K562 (cell line): ENCODE data around the gene RNMT. TPM values are rescaled to one million over a fixed set of nuclear protein-coding genes. Genes with fewer than 3 reads are reported as not detected.

Source experiments
- ATAC-seq: fragments of 200-7000 bp; cut with Tn5 transposase; 3 replicates; pipeline ENCODE4 v1.9.1; 2020; ENCODE audit warnings: moderate library complexity
- BruUV-seq: library from RNA; stranded (reverse); fragments of 400-500 nt; replicated peaks from 2 replicates; lab custom pipeline; 2021; lab: Mats Ljungman, UMichigan
- CTCF ChIA-PET: fragments of 300-600 bp; formaldehyde crosslinking; extraction: SDS; loops from one replicate; lab custom pipeline; 2021; ENCODE audit warnings: low intra/inter-chr PET ratio; lab: Yijun Ruan, JAX
- POLR2A ChIA-PET: fragments of 300-600, 350-650 bp; sonication (Branson Sonifier 250); formaldehyde crosslinking; extraction: SDS; loops from one replicate; lab custom pipeline; 2021; ENCODE audit warnings: antibody characterized with exemption, inconsistent platforms; lab: Yijun Ruan, JAX
- DNase-seq, 4 experiments: peaks; one replicate each; pipeline versions ENCODE4 v3.0.0 to v3.0.0-alpha.2; 2011 to 2018; ENCODE audit warnings: low spot score in 3 of 4, mixed read lengths in 3 of 4; ENCODE audit errors: extremely low read depth in 1 of 4
- FAIRE-seq: peaks from 2 replicates; lab custom pipeline; 2011; peaks lifted over from hg19 to GRCh38; lab: Jason Lieb, UNC
- H2AFZ ChIP-seq: 2 replicates; pipeline ENCODE4 v1.6.0; 2011; ENCODE audit warnings: low read depth, low read length, control low read depth, inconsistent platforms
- H3K27ac ChIP-seq: fragments of 200-600 bp; 3 replicates; pipeline ENCODE4 v1.8.0; 2011; ENCODE audit warnings: low read depth, mild to moderate bottlenecking, control low read depth, inconsistent platforms, low read length, moderate library complexity, mixed read lengths; ENCODE audit errors: extremely low read depth
- H3K27me3 ChIP-seq, 2 experiments: fragments of 300-600 bp in 1 of 2; 2 replicates in 1 of 2; 3 replicates in 1 of 2; pipeline versions ENCODE4 v1.6.0 to v1.8.0; 2011; ENCODE audit warnings: inconsistent platforms in 2 of 2, low read length in 2 of 2, mild to moderate bottlenecking in 1 of 2, mixed read lengths in 1 of 2, moderate library complexity in 1 of 2; ENCODE audit not compliant: control insufficient read depth in 2 of 2, insufficient read depth in 2 of 2
- H3K36me3 ChIP-seq: fragments of 300-600 bp; 3 replicates; pipeline ENCODE4 v1.8.0; 2011; ENCODE audit warnings: mild to moderate bottlenecking, low read length, inconsistent platforms; ENCODE audit not compliant: control insufficient read depth, insufficient read depth
- H3K4me1 ChIP-seq, 2 experiments: fragments of 200-600 bp in 1 of 2; replicated peaks in 1 of 2; 2 replicates in 1 of 2; 3 replicates in 1 of 2; pipeline versions ENCODE4 v1.5.1 to v1.8.0; 2011; ENCODE audit warnings: inconsistent platforms in 2 of 2, low read length in 2 of 2, mild to moderate bottlenecking in 1 of 2, mixed read lengths in 1 of 2, moderate library complexity in 1 of 2; ENCODE audit not compliant: control insufficient read depth in 2 of 2, insufficient read depth in 2 of 2
- H3K4me2 ChIP-seq: 2 replicates; pipeline ENCODE4 v1.6.1; 2011; ENCODE audit warnings: low read length, control low read depth, inconsistent platforms, mixed read lengths; ENCODE audit not compliant: insufficient read depth
- H3K4me3 ChIP-seq: fragments of 200-600 bp; sonication (generic), shearing (Covaris generic); 2 replicates; pipeline ENCODE4 v1.5.1; 2016; ENCODE audit warnings: control low read depth, inconsistent platforms
- H3K79me2 ChIP-seq: fragments of 200-600 bp; 3 replicates; pipeline ENCODE4 v1.8.0; 2011; ENCODE audit warnings: low read length, inconsistent platforms; ENCODE audit not compliant: control insufficient read depth, insufficient read depth
- H3K9ac ChIP-seq, 2 experiments: 2 replicates each; pipeline versions ENCODE4 v1.6.0 to v1.6.1; 2011; ENCODE audit warnings: low read depth in 2 of 2, low read length in 2 of 2, control low read depth in 1 of 2, inconsistent platforms in 1 of 2, mild to moderate bottlenecking in 1 of 2, mixed read lengths in 1 of 2; ENCODE audit not compliant: insufficient read depth in 1 of 2
- H3K9me1 ChIP-seq: one replicate; pipeline ENCODE4 v1.6.0; 2011; ENCODE audit warnings: inconsistent platforms, mild to moderate bottlenecking, low read length, moderate library complexity; ENCODE audit not compliant: control insufficient read depth, insufficient read depth
- H3K9me3 ChIP-seq: replicated peaks from 2 replicates; pipeline ENCODE4 v1.5.1; 2011; ENCODE audit warnings: low read depth, low read length, inconsistent platforms; ENCODE audit not compliant: control insufficient read depth, insufficient read depth
- H4K20me1 ChIP-seq: replicated peaks from 2 replicates; pipeline ENCODE4 v1.6.1; 2011; ENCODE audit warnings: low read length, inconsistent platforms, mixed read lengths; ENCODE audit not compliant: control insufficient read depth, insufficient read depth
- BCL6 ChIP-seq: fragments of 250-450 bp; sonication (Bioruptor Pico); IDR thresholded peaks from 2 replicates; pipeline ENCODE4 v1.4.0; 2020
- BDP1 ChIP-seq: IDR thresholded peaks from 3 replicates; pipeline ENCODE4 v1.6.1; 2011; ENCODE audit not compliant: insufficient read length, insufficient read depth
- CTCF ChIP-seq, 3 experiments: IDR thresholded peaks in 2 of 3; conservative IDR thresholded peaks in 1 of 3; 2 replicates each; pipeline ENCODE4 v1.5.1; 2011 to 2012; ENCODE audit warnings: low read length in 3 of 3, mild to moderate bottlenecking in 3 of 3, control low read depth in 2 of 3, improper control_type of control experiment in 1 of 3, inconsistent platforms in 1 of 3, low read depth in 1 of 3, mixed read lengths in 1 of 3, moderate library complexity in 1 of 3; ENCODE audit not compliant: insufficient read depth in 2 of 3
- E2F6 ChIP-seq, 2 experiments: IDR thresholded peaks; 2 replicates each; pipeline ENCODE4 v1.6.1; 2011; ENCODE audit warnings: borderline replicate concordance in 1 of 2, control low read depth in 1 of 2, low read depth in 1 of 2, low read length in 1 of 2, mild to moderate bottlenecking in 1 of 2, mixed read lengths in 1 of 2, moderate library complexity in 1 of 2; ENCODE audit not compliant: insufficient read depth in 1 of 2, insufficient read length in 1 of 2, poor library complexity in 1 of 2, severe bottlenecking in 1 of 2; ENCODE audit errors: extremely low read depth in 1 of 2
- KLF10 ChIP-seq: fragments of 250-450 bp; sonication (Bioruptor Pico); IDR thresholded peaks from 2 replicates; pipeline ENCODE4 v1.6.1; 2021; ENCODE audit warnings: matching md5 sums
- ZNF165 ChIP-seq: fragments of 250-450 bp; sonication (Bioruptor Pico); IDR thresholded peaks from 2 replicates; pipeline ENCODE4 v1.4.0; 2020; ENCODE audit warnings: borderline replicate concordance
- WGBS: fragments of 100-300 bp; shearing (Covaris generic); methylation state at CpG from one replicate; pipeline ENCODE4 v1.1.6; 2016; ENCODE audit warnings: low coverage, mixed read lengths; ENCODE audit not compliant: insufficient coverage; ENCODE audit errors: missing lambda C conversion rate; 5-methylcytosine and 5-hydroxymethylcytosine counted together
- in situ Hi-C: fragments of 300-500 bp; cut with MboI; formaldehyde crosslinking; loops from 4 replicates; pipeline ENCODE4 v1.15.0; 2018; ENCODE audit warnings: inconsistent platforms, mixed read lengths
- intact Hi-C: fragments of 100-400 bp; cut with micrococcal nuclease; formaldehyde crosslinking; loops from 2 replicates; pipeline ENCODE4 v1.14.2; 2022
- polyA plus RNA-seq, 8 experiments: library from polyadenylated mRNA; depleted of rRNA in 4 of 8; stranded (reverse) in 5 of 8; unstranded in 3 of 8; fragments of >200 nt; fragmentation: Nextera tagmentation in 2 of 8; fragmentation: Illumina TruSeq in 1 of 8; extraction: Ambion mirVana in 2 of 8; extraction: Trizol in 1 of 8; gene quantifications; 2 replicates each; pipeline versions ENCODE4 v1.2.1 to v1.2.3, GENCODE V29; 2011 to 2014; ENCODE audit warnings: inconsistent platforms in 1 of 8, missing spikeins in 1 of 8
- total RNA-seq, 7 experiments: library from RNA; depleted of rRNA in 6 of 7; stranded (reverse); fragments of >200 nt in 6 of 7; fragmentation: Illumina TruSeq in 2 of 7; extraction: Trizol in 2 of 7; gene quantifications; 2 replicates each; pipeline versions ENCODE4 v1.2.1 to v1.2.3, GENCODE V29; 2011 to 2021; ENCODE audit warnings: low replicate concordance in 1 of 7
- TF ChIP-seq, protein P1 (sequence below), 3 experiments: fragments of 200-800 bp in 1 of 3; sonication (Bioruptor generic) in 1 of 3; sonication (generic) in 1 of 3; formaldehyde crosslinking in 1 of 3; IDR thresholded peaks; 2 replicates each; pipeline versions ENCODE4 v1.6.1 to v1.8.0; 2016 to 2022; ENCODE audit warnings: mild to moderate bottlenecking in 2 of 3, missing compliant biosample characterization in 2 of 3, missing genetic modification characterization in 2 of 3, missing genetic modification reagents in 1 of 3

The RNMT gene
- total and polyA plus RNA-seq, 9 of the 15 experiments (the other 6 are each of a cell fraction or from before 2014, with no cell fraction given), result 20.2 to 63.4 (median 34.1) TPM

- BruUV-seq, result no TSS peak
- Histone ChIP-seq H3K9me3 (no peaks in the 10 kb centered on the region), H4K20me1 (no peaks in the 10 kb centered on the region), H3K27me3 (no peaks in the 10 kb centered on the region; a peak in 1 of 5 replicates), H3K9ac (no peak overlapping the region), H3K79me2 (no peaks in the 10 kb centered on the region), H3K4me1 (no peaks in the 10 kb centered on the region), H3K36me3 (no peaks in the 10 kb centered on the region), H3K4me3 (no peak overlapping the region), H3K27ac (no peak overlapping the region), H3K9me1 (no peaks in the 10 kb centered on the region), H2AFZ (no peak overlapping the region), H3K4me2 (no peak overlapping the region)
- ATAC-seq (peak; percentile 79), DNase-seq (peak; percentile 7 to 26 (median 20)), FAIRE-seq (no peak)
- CTCF ChIA-PET, result no interaction called here
- POLR2A ChIA-PET, result interaction anchor here (0.8 kb wide), 1 partner anchor 552 kb away, joined by 6 read pairs; no protein-coding TSS in a partner anchor
- in situ Hi-C loops, result no loop called here
- whole genome bisulfite sequencing, result 0% methylated on average over 6 of the region's 6 CpGs
- TF ChIP-seq E2F6 (IDR thresholded peaks at IDR 0.05; ENCODE audit: borderline replicate concordance in 1 of 2, extremely low read depth in 1 of 2, insufficient read depth in 1 of 2, insufficient read length in 1 of 2, low read depth in 1 of 2, low read length in 1 of 2, poor library complexity in 1 of 2, severe bottlenecking in 1 of 2), result no peak
- TF ChIP-seq BDP1, result no peak
- TF ChIP-seq CTCF (IDR thresholded peaks at IDR 0.05 in 2 of 3, conservative IDR thresholded peaks at IDR 0.05 in 1 of 3; ENCODE audit: insufficient read depth in 2 of 3, low read depth in 1 of 3, low read length in 3 of 3), result 0 out of 6 replicates have a peak, but pooled peaks of 1 of the 3 experiments have one; percentile 18
- no peak for TF ChIP-seq ZNF165 (CRISPR knock-in tag)
- no peak for TF ChIP-seq KLF10 (CRISPR knock-in tag)
- no peak for TF ChIP-seq BCL6 (CRISPR knock-in tag)
- TF ChIP-seq, protein P1, sequence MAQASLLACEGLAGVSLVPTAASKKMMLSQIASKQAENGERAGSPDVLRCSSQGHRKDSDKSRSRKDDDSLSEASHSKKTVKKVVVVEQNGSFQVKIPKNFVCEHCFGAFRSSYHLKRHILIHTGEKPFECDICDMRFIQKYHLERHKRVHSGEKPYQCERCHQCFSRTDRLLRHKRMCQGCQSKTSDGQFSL (CRISPR knock-in tag; IDR thresholded peaks at IDR 0.05), result no peak
- TF ChIP-seq, protein P1 (tag; IDR thresholded peaks at IDR 0.05), result no peak
- intact Hi-C loops, result no loop called here
Measured at GRCh38 chr18:13811993-13812392, 85.5 kb downstream of the RNMT start.
